Femur (tissue), 1 donor: ENCODE data around the gene AATK.

Source experiments
- DNase-seq: peaks from one replicate; pipeline ENCODE4 v3.0.0-alpha.2; 2017

Gene AATK

DNA sequence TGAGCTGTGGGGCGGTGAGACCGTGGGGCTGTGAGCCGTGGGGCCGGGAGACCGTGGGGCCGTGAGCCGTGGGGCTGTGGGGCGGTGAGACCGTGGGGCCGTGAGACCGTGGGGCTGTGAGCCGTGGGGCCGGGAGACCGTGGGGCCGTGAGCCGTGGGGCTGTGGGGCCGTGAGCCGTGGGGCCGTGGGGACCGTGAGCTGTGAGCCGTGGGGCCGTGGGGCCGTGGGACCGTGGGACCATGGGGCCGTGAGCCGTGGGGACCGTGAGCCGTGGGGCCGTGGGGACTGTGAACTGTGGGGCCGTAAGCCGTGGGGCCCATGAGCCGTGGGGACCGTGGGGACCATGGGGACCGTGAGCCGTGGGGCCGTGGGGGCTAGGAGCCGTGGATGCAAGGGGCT, 25.3 kb downstream of the AATK start:
- no peak for DNase-seq

- DNase-seq: no peak
Observed at GRCh38 chr17:81140018-81140417, 26.0 kb downstream of the AATK start.

DNA sequence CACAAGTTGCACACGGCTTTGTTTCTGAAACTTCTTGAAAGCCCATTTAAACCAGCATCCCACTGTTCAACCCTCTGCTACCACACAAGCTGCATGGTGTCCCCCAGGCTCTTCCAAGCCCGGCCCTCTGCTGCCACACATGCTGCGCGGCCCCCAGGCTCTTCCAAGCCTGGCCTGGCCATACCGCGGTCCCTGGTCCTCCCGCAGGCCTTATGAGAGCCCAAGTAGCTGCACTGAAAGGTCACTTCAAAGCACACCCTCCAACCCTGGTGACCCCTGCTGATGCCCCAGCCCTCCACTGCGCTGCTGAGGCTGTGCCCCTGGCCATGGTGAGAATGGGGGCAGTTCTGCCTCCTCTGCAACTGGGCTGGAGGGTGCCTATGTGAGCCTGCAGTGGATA, 26.6 kb downstream of the AATK start:
- no peak for DNase-seq

DNA sequence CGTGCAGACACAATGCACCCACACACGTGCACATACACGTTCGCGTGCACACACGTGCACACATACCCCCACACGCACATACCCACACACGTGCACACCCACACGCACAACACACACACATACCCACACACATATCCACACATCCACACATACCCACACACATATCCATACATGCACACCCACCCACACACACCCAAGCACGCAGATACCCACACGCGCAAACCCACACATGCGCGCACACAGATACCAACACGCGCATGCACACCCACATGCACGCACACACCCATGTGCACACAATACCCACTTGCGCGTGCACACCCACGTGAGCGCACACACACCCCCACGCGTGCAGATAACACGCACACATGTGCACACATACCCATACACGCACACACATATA, 27.5 kb downstream of the AATK start:
- DNase-seq: no peak

DNA sequence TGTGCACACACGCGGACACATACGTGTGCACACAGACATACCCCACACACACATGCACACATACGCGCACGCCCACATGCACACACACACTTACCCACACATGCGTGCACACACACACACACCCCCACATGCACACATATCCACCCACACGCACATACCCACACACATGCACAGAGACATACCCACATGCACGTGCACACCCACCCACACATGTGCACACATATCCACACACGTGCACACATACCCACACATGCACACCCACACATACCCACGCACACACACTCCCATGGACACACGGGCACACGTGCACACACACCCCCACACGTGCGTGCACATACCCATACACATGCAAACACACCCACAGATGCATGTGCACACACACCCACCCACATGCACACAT, 27.9 kb downstream of the AATK start:
- no peak for DNase-seq

- DNase-seq: no peak
Observed at GRCh38 chr17:81137248-81137647, 28.8 kb downstream of the AATK start.

DNA sequence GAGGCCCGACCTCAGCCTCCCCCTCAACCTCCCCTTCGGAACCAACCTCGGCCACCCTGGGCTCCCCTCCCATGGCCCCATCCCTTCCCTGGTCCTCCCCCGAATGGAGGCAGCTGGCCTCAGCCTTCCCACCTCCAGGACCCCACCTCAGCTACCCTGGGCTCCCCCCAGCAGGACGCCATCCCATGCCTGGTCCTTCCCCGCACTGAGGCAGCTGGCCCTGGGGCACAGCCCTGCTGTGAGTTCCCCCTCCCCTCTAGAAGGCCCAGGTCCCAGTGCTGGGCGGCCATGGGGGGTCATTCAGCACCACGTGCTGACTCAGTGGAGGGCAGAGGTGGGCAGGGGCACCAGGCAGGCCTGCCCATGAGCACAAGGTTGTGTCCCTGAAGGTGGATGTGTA, 29.7 kb downstream of the AATK start:
- DNase-seq: no peak

GRCh38 chr17:81135505-81136278, 30.3 kb downstream of the AATK start:
- no peak for DNase-seq

- no peak for DNase-seq
Observed at GRCh38 chr17:81134064-81134781, 31.8 kb downstream of the AATK start.

DNA sequence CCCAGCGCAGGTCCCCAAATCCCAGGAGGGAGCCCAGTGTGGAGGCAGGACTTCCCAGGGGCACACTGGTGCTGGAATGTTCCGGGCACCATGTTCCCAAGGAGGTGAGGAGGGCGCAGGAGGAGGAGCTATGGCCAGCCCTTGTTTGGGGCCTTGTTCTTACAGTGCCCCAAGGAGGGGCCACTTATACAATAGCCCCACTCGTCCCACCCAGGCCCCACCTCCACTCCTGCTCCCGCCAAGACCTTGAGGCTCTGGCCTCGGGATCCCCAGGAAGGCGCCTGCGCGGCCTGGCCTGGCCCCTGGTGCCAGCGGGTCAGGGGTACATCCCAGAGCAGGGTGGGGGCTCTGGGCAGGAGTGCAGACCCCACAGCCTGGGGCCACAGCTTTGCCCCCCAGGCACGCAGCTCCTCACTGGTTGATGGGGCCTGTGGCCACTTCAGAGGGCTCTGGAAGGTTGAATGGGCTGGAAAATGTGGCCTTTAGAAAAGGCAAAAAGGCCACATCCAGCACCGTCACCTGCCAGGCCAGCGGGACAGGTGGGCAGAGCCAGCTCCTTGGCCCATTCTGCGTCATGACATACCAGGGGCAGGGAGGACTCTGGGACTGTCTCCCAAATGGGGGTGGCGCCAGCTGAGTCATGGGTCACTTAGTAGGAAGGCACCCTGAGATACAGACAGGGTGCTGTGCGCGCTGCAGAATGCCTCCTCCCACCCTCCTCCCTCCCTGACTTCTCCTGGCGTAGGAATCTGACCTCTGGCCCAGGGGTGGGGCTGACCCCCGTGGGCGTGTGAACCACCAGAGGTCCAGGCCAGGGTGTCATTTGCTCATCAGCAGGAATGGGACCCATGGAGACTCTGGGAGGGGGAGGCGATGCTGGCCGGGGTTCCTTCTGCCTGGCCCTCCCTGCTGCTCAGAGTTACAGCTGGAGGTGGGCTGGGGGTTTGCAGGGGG, 33.0 kb downstream of the AATK start:
- DNase-seq: no peak

GRCh38 chr17:81132197-81132540, 33.9 kb downstream of the AATK start:
- no peak for DNase-seq

- DNase-seq: no peak
Observed at GRCh38 chr17:81131486-81132196, 34.4 kb downstream of the AATK start.

DNA sequence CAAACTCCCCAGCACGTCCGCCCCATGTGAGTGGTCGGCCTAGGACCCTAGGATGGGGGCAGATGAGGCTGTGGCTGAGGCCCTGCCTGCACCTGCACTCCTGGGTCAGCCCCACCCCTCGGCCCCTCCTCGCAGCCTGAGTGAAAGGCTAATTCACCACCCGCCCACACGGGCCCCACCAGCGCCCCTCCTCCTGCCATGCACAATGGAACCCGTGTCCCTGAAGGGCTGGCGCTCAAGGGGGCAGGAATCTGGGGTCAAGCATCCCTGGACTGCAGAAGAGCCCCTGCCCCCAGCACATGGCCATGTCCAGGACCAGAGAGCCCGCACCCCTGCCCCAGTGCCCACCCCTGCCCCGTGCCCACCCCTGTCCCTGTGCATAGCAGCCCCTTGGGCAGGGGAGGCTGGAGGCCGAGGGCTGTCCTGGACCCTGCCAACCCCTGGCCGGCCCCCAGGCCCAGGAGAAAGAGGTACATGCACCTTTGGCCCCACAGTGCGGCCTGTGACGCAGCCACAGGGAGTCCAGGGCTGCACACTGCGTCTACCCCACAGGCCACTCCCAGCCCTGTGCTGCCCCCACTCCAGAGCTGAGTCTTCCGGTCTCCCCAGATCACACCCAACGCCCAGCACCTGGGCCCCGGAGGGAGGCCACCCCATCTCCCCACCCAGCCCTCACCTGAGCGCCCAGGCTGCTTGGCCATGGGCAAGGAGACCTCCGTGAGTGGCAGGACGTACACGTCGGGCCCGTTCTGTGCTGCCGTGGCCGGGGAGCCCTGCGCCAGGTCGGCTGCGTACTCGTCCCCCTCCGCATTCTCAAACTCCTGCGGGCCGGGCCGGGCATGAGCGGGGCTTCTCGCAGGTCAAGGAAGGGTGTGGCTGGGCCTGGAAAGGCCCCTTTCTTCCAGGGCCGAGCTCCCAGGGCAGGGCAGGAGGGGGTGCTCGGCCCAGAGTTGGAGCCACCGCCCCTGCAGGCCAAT, 35.3 kb downstream of the AATK start:
- DNase-seq: no peak

GRCh38 chr17:81129711-81130367, 36.2 kb downstream of the AATK start:
- no peak for DNase-seq

- DNase-seq: no peak
Observed at GRCh38 chr17:81129289-81129688, 36.7 kb downstream of the AATK start.

GRCh38 chr17:81128774-81129173, 37.2 kb downstream of the AATK start:
- no peak for DNase-seq

DNA sequence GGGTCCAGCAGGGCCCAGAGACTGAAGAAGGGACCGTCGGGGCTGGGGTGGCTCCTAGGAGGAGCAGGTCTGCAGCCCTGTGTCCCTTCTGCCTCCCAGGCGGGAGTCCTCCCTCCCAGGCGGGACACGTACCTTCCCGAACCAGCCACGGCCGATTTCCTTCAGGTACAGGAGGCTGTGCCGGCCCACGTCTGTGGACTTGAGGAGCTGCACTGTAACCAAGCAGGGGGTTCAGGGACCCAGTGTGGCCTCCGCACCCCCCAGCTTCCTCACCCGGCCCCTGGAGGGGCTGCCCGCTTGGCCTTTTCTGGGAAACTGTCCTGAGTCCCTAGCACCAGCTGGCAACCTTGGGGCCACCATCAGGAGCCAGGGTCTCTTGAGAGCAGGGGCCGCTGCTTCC, 37.7 kb downstream of the AATK start:
- no peak for DNase-seq

GRCh38 chr17:81127526-81128177, 38.4 kb downstream of the AATK start:
- DNase-seq: no peak

- DNase-seq: no peak
Observed at GRCh38 chr17:81127133-81127455, 38.9 kb downstream of the AATK start.

GRCh38 chr17:81126281-81127132, 39.5 kb downstream of the AATK start:
- no peak for DNase-seq
